K562 (cell line): Measurements from ENCODE around the gene ASMTL. TPM values are rescaled to one million over a fixed set of nuclear protein-coding genes. Genes with fewer than 3 reads are reported as not detected.

Experiments used
- AFF1 ChIP-seq, 2 experiments: fragments of 450-650 bp; IDR thresholded peaks; 2 replicates each; pipeline ENCODE4 v1.6.1; 2018; ENCODE audit warnings: mild to moderate bottlenecking in 2 of 2, low read depth in 1 of 2; ENCODE audit not compliant: partially characterized antibody in 2 of 2
- ARID2 ChIP-seq: fragments of 450-650 bp; IDR thresholded peaks from 2 replicates; pipeline ENCODE4 v1.6.1; 2017; ENCODE audit warnings: antibody characterized with exemption, mild to moderate bottlenecking
- CBFA2T3 ChIP-seq: fragments of 450-650 bp; IDR thresholded peaks from 2 replicates; pipeline ENCODE4 v1.6.1; 2017
- KLF6 ChIP-seq: fragments of 250-450 bp; sonication (Bioruptor Pico); IDR thresholded peaks from 2 replicates; pipeline ENCODE4 v1.4.0; 2020; ENCODE audit warnings: mild to moderate bottlenecking, moderate library complexity, borderline replicate concordance
- L3MBTL2 ChIP-seq: fragments of 450-650 bp; IDR thresholded peaks from 2 replicates; pipeline ENCODE4 v1.6.1; 2016; ENCODE audit warnings: mild to moderate bottlenecking, moderate library complexity
- REST ChIP-seq, 2 experiments: fragments of 450-650 bp; formaldehyde crosslinking in 1 of 2; IDR thresholded peaks; 2 replicates each; pipeline versions ENCODE4 v1.4.0 to v1.6.1; 2014 to 2020; ENCODE audit warnings: mild to moderate bottlenecking in 2 of 2, borderline replicate concordance in 1 of 2, low read depth in 1 of 2
- SRSF1 ChIP-seq: fragments of 200-400 bp; formaldehyde crosslinking; IDR thresholded peaks from 2 replicates; pipeline ENCODE4 v1.6.1; 2017; ENCODE audit warnings: mild to moderate bottlenecking, low read depth, low read length, moderate library complexity
- TEAD1 ChIP-seq, 2 experiments: fragments of 450-650 bp in 1 of 2; sonication (generic) in 1 of 2; formaldehyde crosslinking; IDR thresholded peaks; 2 replicates each; pipeline versions ENCODE4 v1.4.0 to v1.8.0; 2020 to 2022; ENCODE audit warnings: mild to moderate bottlenecking in 2 of 2, missing genetic modification reagents in 1 of 2
- TEAD2 ChIP-seq: fragments of 450-650 bp; IDR thresholded peaks from 2 replicates; pipeline ENCODE4 v1.6.1; 2016; ENCODE audit warnings: missing genetic modification characterization, control low read depth, missing compliant biosample characterization
- ZNF174 ChIP-seq: fragments of 250-450 bp; sonication (Bioruptor Pico); IDR thresholded peaks from 2 replicates; pipeline ENCODE4 v1.4.0; 2020; ENCODE audit warnings: mild to moderate bottlenecking
- ZNF311 ChIP-seq: fragments of 250-450 bp; sonication (Bioruptor Pico); IDR thresholded peaks from 2 replicates; pipeline ENCODE4 v1.4.0; 2020; ENCODE audit warnings: mild to moderate bottlenecking, moderate library complexity
- ZNF347 ChIP-seq: fragments of 450-650 bp; formaldehyde crosslinking; IDR thresholded peaks from 2 replicates; pipeline ENCODE4 v1.4.0; 2020; ENCODE audit warnings: low read depth, mild to moderate bottlenecking, moderate library complexity
- ZNF431 ChIP-seq: sonication (generic); formaldehyde crosslinking; IDR thresholded peaks from 2 replicates; pipeline ENCODE4 v1.8.0; 2022; ENCODE audit warnings: mild to moderate bottlenecking, missing genetic modification reagents
- polyA plus RNA-seq, 8 experiments: library from polyadenylated mRNA; depleted of rRNA in 4 of 8; stranded (reverse) in 5 of 8; unstranded in 3 of 8; fragments of >200 nt; fragmentation: Nextera tagmentation in 2 of 8; fragmentation: Illumina TruSeq in 1 of 8; extraction: Ambion mirVana in 2 of 8; extraction: Trizol in 1 of 8; gene quantifications; 2 replicates each; pipeline versions ENCODE4 v1.2.1 to v1.2.3, GENCODE V29; 2011 to 2014; ENCODE audit warnings: inconsistent platforms in 1 of 8, missing spikeins in 1 of 8
- total RNA-seq, 7 experiments: library from RNA; depleted of rRNA in 6 of 7; stranded (reverse); fragments of >200 nt in 6 of 7; fragmentation: Illumina TruSeq in 2 of 7; extraction: Trizol in 2 of 7; gene quantifications; 2 replicates each; pipeline versions ENCODE4 v1.2.1 to v1.2.3, GENCODE V29; 2011 to 2021; ENCODE audit warnings: low replicate concordance in 1 of 7

Gene ASMTL
- total and polyA plus RNA-seq, 9 of the 15 experiments (the other 6 are each of a cell fraction or from before 2014, with no cell fraction given) = 0.56 to 20.6 (median 7.6) TPM

- TF ChIP-seq REST (IDR thresholded peaks at IDR 0.05; ENCODE audit: borderline replicate concordance) = no peak
- no peak for TF ChIP-seq REST (CRISPR knock-in tag; IDR thresholded peaks at IDR 0.05; ENCODE audit: low read depth)
- TF ChIP-seq TEAD2 = no peak
- TF ChIP-seq CBFA2T3 = peak; percentile 89
- peak in 1 of 2 experiments; percentile 58 for TF ChIP-seq AFF1 (IDR thresholded peaks at IDR 0.05; ENCODE audit: low read depth in 1 of 2, partially characterized antibody in 2 of 2)
- TF ChIP-seq L3MBTL2 = peak; percentile 14; the same call in 1 of the 2 replicates
- TF ChIP-seq SRSF1 = no peak
- TF ChIP-seq ZNF311 (CRISPR knock-in tag) = no peak
- no peak for TF ChIP-seq KLF6 (CRISPR knock-in tag)
- TF ChIP-seq ZNF174 (CRISPR knock-in tag) = no peak
- peak in 1 of 2 experiments; percentile 56; a peak in 1 of 4 replicates for TF ChIP-seq TEAD1 (CRISPR knock-in tag; IDR thresholded peaks at IDR 0.05)
- TF ChIP-seq ARID2 = no peak
- no peak for TF ChIP-seq ZNF431 (CRISPR knock-in tag)
- TF ChIP-seq ZNF347 (CRISPR knock-in tag) = no peak
Observed at GRCh38 chrX:1477801-1478458, 25.2 kb upstream of the ASMTL start (continued).
